ENCODE measurements around the gene DCDC2B.

GRCh38 chr1:32195531-32195930 lies 13.4 kb upstream of the DCDC2B start:
- no peak for TF ChIP-seq POLR2A (IDR thresholded peaks at IDR 0.05)
- no peak for TF ChIP-seq CTCF (IDR thresholded peaks at IDR 0.05)

All from right lobe of liver (tissue), 4 donors.